GM12873 (cell line): ENCODE results near the gene PLGRKT.

Source experiments
- CTCF ChIP-seq: IDR thresholded peaks from 2 replicates; pipeline ENCODE4 v1.5.1; 2012; ENCODE audit warnings: low read depth, mild to moderate bottlenecking, moderate library complexity, low read length, control low read depth; ENCODE audit not compliant: insufficient read depth; ENCODE audit errors: missing control alignments

PLGRKT gene

GRCh38 chr9:5421163-5421562 is 16.6 kb downstream of the PLGRKT start:
- TF ChIP-seq CTCF = no peak

DNA sequence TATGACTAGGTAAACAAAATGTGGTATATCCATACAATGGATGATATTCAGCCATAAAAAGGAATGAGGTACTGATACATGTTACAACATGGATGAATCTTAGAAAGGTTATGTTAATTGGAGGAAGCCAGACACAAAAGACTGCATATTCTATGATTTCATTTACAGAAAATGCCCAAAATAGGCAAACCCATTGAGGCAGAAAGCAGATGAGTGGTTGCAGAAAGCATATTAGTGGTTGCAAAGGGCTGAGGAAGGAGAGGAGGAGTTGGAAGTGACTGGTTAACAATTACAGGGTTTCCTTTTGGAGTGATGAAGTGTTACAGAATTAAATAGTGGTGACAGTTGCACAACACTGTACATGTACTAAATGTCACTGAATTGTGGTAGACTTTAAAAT is 17.7 kb downstream of the PLGRKT start:
- no peak for TF ChIP-seq CTCF

- TF ChIP-seq CTCF = no peak
Observed at GRCh38 chr9:5418481-5418880, 19.2 kb downstream of the PLGRKT start.

DNA sequence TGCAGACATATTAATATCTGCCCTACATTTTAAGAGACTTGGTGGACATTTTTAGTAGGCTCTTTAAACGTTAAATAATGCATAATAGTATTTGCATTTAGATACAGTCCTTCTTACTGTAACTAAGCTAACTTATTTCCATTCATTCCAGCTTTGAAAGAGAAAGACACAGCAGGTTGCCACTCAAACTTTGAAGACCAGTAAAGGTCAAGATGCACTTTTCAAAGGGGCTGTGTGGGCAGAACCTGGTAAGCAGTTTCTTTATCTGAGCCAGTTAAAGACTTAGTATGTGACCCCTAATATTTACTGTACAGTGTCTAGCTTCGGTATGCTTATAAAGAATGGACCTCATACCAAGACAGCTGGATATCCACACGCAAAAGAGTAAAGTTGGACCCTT is 20.8 kb downstream of the PLGRKT start:
- TF ChIP-seq CTCF = no peak

- TF ChIP-seq CTCF = no peak
Observed at GRCh38 chr9:5408596-5408995, 29.1 kb downstream of the PLGRKT start.

- TF ChIP-seq CTCF = peak; percentile 25
Observed at GRCh38 chr9:5402217-5402616, 35.5 kb downstream of the PLGRKT start.

GRCh38 chr9:5395428-5395827 is 42.3 kb downstream of the PLGRKT start:
- TF ChIP-seq CTCF = no peak

DNA sequence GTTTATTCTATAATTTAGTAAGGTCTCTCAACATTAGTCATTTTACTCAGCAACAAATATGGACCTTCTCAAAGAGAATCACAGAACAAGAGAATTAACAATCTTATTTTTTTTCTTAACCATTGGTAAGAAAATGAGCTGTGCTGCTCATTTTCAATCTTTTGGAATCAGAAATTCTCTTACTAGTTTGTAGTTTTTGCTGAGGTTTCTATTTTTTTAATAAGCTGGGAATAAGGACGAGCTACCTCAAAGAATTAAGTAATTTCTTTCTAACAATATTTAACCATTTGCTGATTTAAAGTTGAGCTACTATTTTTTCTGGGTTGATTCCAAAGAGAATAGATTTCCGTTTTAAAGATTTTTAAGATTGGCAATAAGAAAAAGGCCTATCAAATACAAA is 44.2 kb downstream of the PLGRKT start:
- TF ChIP-seq CTCF = no peak
